Activated CD4-positive, alpha-beta T cell treated with anti-CD3 and anti-CD28 coated beads, Interleukin-2, amount 50 U/mL, for 48 hours (primary cell): ENCODE results near the gene NFATC4.
A peak's percentile ranks its signal among the peaks of the same experiment; 100 is the strongest.

Source experiments
- DNase-seq, 2 experiments: peaks; one replicate each; pipeline ENCODE4 v3.0.0-alpha.2; 2020

NFATC4 gene

GRCh38 chr14:24367514-24368211 lies at the start of gene NFATC4:
NFATC4 (plus strand) TSS chr14:24368184; CDS start chr14:24368341, 157 bp downstream.
- peak in 1 of 2 experiments; percentile 33 for DNase-seq

- DNase-seq = no peak
Measured at GRCh38 chr14:24321212-24321975, 46.6 kb upstream of the NFATC4 start.

- DNase-seq = no peak
Measured at GRCh38 chr14:24322672-24323071, 45.3 kb upstream of the NFATC4 start.

GRCh38 chr14:24323341-24323740 lies 44.6 kb upstream of the NFATC4 start:
- no peak for DNase-seq

- DNase-seq = no peak
Measured at GRCh38 chr14:24324024-24324423, 44.0 kb upstream of the NFATC4 start.

GRCh38 chr14:24325041-24325530 lies 42.9 kb upstream of the NFATC4 start:
- no peak for DNase-seq

- DNase-seq = no peak
Measured at GRCh38 chr14:24325963-24326362, 42.0 kb upstream of the NFATC4 start.

- DNase-seq = no peak
Measured at GRCh38 chr14:24327303-24327702, 40.7 kb upstream of the NFATC4 start.

GRCh38 chr14:24327914-24328313 lies 40.1 kb upstream of the NFATC4 start:
- DNase-seq = peak in 1 of 2 experiments; percentile 38

GRCh38 chr14:24329073-24329663 lies 38.8 kb upstream of the NFATC4 start:
- DNase-seq = no peak

- DNase-seq = peak; percentile 63 to 69
Measured at GRCh38 chr14:24329736-24330135, 38.2 kb upstream of the NFATC4 start.

- DNase-seq = no peak
Measured at GRCh38 chr14:24330973-24331674, 36.9 kb upstream of the NFATC4 start.

- DNase-seq = no peak
Measured at GRCh38 chr14:24331731-24332267, 36.2 kb upstream of the NFATC4 start.

- peak; percentile 82 to 87 for DNase-seq
Measured at GRCh38 chr14:24332268-24332993, 35.6 kb upstream of the NFATC4 start.

- no peak for DNase-seq
Measured at GRCh38 chr14:24334431-24335291, 33.3 kb upstream of the NFATC4 start, which contains the start of gene ADCY4. ADCY4 (minus strand) TSS chr14:24335071; CDS start chr14:24334652, 419 bp downstream.

- DNase-seq = no peak
Measured at GRCh38 chr14:24335461-24336171, 32.4 kb upstream of the NFATC4 start.

GRCh38 chr14:24337144-24337823 lies 30.7 kb upstream of the NFATC4 start:
- DNase-seq = no peak

GRCh38 chr14:24337824-24338175 lies 30.2 kb upstream of the NFATC4 start:
- no peak for DNase-seq

- no peak for DNase-seq
Measured at GRCh38 chr14:24338843-24339242, 29.1 kb upstream of the NFATC4 start.
